Activated CD8-positive, alpha-beta memory T cell treated with anti-CD3 and anti-CD28 coated beads, Interleukin-2, amount 50 U/mL, for 48 hours (primary cell): Measurements from ENCODE around the gene F8A2.
"Not testable (repeated sequence)": the region's sequence is repeated elsewhere in the genome, so short reads cannot be mapped to it uniquely, and the experiment has no call there.

Source experiments
- DNase-seq: peaks from one replicate; pipeline ENCODE4 v3.0.0-alpha.2; 2020

F8A2 gene

GRCh38 chrX:155381843-155382528, at the start of gene F8A2:
F8A2 (plus strand) TSS chrX:155382095; CDS start chrX:155382115, 20 bp downstream.
- not testable (repeated sequence) for DNase-seq

- DNase-seq, result no peak
These were observed 48.3 kb upstream of the F8A2 start for GRCh38 chrX:155333544-155334100.

GRCh38 chrX:155334486-155335336, 47.2 kb upstream of the F8A2 start, which contains the start of gene CLIC2:
CLIC2 (minus strand) TSS chrX:155334614; CDS start chrX:155334427, 187 bp downstream.
- DNase-seq, result no peak

- not testable (repeated sequence) for DNase-seq
These were observed 46.6 kb upstream of the F8A2 start for GRCh38 chrX:155335337-155335712.

DNA sequence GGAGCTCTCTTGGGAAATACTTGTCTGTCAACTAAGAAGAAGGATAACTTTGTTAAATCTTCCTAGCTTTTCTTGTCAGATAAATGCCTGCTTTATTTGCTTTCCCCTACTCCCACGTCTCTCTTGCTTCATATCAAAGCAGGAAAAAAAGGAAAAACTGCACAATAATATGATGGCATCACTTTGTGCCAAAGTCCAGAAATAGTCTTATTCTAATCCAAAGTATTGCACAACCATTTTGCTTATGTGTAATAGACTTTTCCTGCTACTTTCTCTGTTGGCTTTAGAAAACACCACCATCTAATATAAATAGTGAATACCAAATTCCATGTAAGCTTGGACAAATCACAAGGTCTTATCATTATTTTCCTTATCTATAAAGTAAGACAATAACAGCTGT, 36.2 kb upstream of the F8A2 start:
- not testable (repeated sequence) for DNase-seq

- DNase-seq, result not testable (repeated sequence)
These were observed 32.4 kb upstream of the F8A2 start for GRCh38 chrX:155349448-155349847.

DNA sequence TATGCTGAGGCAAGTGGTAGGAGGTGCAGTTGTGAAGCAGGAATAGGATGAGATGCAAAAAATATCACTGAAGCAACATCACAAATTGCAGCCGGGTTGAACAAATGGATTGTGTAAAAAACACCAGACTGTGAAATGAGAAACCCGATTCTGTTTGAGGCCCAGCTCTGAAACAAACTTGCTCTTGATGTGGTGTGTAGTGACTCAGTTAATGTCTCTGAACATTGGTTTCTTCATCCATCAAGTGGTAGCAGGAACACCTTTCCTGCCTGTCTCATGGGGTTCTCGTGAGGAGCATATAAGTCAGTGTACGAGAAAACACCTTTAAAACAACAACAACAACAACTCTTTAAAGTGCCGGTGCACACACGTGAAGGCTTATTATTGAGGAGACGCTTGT, 18.2 kb upstream of the F8A2 start:
- not testable (repeated sequence) for DNase-seq

GRCh38 chrX:155373777-155374458, 8.0 kb upstream of the F8A2 start:
- not testable (repeated sequence) for DNase-seq

DNA sequence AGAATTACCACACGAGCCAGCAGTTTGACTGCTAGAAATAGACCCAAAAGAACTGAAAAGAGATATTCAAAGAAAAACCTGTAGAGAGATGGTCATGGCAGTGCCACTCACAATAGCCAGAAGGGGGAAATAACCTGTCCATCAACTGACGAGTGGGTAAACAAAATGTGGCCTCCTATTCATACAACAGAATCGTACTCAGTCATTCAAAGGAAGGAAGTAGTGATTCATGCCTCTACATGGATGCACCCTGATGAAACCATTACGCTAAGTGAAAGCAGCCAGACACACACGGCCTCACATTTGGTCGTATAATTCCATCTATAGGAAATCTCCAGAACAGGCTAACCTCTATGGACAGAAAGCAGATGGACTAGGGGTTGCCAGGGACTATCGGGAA, 2.1 kb upstream of the F8A2 start:
- not testable (repeated sequence) for DNase-seq

GRCh38 chrX:155382529-155382967, 653 bp downstream of the F8A2 start:
- not testable (repeated sequence) for DNase-seq

- DNase-seq, result no peak
These were observed 7.7 kb downstream of the F8A2 start for GRCh38 chrX:155389634-155390033.

- DNase-seq, result not testable (repeated sequence)
These were observed 12.9 kb downstream of the F8A2 start for GRCh38 chrX:155394747-155395276.

DNA sequence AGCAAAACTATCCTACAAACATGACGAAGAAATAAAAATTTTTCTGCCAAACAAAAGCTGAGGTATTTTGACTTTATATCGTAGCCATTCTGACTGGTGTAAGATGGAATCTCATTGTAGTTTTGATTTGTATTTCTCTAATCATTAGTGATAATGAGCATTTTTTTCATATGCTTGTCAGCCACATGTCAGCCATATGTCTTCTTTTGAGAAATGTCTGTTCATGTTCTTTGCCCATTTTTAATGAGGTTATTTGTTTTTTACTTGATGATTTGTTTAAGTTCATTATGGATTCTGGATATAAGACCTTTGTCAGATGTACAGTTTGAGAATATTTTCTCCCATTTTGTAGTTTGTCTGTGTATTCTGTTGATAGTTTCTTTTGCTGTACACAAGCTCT, 24.5 kb downstream of the F8A2 start:
- no peak for DNase-seq

- no peak for DNase-seq
These were observed 35.9 kb downstream of the F8A2 start for GRCh38 chrX:155417769-155418168.
